ENCODE measurements around the gene ELMO2.

The ELMO2 gene

GRCh38 chr20:46333161-46333991 lies 73.0 kb downstream of the ELMO2 start:
- no peaks in the 10 kb centered on the region for H3K36me3 ChIP-seq (ENCODE audit: control insufficient read depth, insufficient read depth, low read length)
- no peak overlapping the region for H3K27ac ChIP-seq (ENCODE audit: low read length)
- WGBS (ENCODE audit: insufficient coverage, insufficient read length): no CpG with 5 or more reads among the region's 8 CpGs
- H3K4me1 ChIP-seq (ENCODE audit: control insufficient read depth, insufficient read depth, low read length): peaks cover 4% of the 10 kb centered on the region
- no peaks in the 10 kb centered on the region for H3K9me3 ChIP-seq (ENCODE audit: control insufficient read depth, insufficient read depth, low read length)
- H3K4me3 ChIP-seq (ENCODE audit: low read length): no peak overlapping the region
- H3K27me3 ChIP-seq (ENCODE audit: control insufficient read depth, insufficient read depth, low read length): no peaks in the 10 kb centered on the region
- no peak for DNase-seq (ENCODE audit: low read depth, low spot score)

GRCh38 chr20:46332373-46333160 lies 73.8 kb downstream of the ELMO2 start:
- Histone ChIP-seq H3K27me3 (ENCODE audit: control insufficient read depth, insufficient read depth, low read length) (no peaks in the 10 kb centered on the region), H3K9me3 (ENCODE audit: control insufficient read depth, insufficient read depth, low read length) (no peaks in the 10 kb centered on the region), H3K4me1 (ENCODE audit: control insufficient read depth, insufficient read depth, low read length) (peaks cover 4% of the 10 kb centered on the region), H3K36me3 (ENCODE audit: control insufficient read depth, insufficient read depth, low read length) (no peaks in the 10 kb centered on the region), H3K4me3 (ENCODE audit: low read length) (no peak overlapping the region), H3K27ac (ENCODE audit: low read length) (no peak overlapping the region)
- WGBS (ENCODE audit: insufficient coverage, insufficient read length): no CpG with 5 or more reads among the region's 12 CpGs
- no peak for DNase-seq (ENCODE audit: low read depth, low spot score)

DNA sequence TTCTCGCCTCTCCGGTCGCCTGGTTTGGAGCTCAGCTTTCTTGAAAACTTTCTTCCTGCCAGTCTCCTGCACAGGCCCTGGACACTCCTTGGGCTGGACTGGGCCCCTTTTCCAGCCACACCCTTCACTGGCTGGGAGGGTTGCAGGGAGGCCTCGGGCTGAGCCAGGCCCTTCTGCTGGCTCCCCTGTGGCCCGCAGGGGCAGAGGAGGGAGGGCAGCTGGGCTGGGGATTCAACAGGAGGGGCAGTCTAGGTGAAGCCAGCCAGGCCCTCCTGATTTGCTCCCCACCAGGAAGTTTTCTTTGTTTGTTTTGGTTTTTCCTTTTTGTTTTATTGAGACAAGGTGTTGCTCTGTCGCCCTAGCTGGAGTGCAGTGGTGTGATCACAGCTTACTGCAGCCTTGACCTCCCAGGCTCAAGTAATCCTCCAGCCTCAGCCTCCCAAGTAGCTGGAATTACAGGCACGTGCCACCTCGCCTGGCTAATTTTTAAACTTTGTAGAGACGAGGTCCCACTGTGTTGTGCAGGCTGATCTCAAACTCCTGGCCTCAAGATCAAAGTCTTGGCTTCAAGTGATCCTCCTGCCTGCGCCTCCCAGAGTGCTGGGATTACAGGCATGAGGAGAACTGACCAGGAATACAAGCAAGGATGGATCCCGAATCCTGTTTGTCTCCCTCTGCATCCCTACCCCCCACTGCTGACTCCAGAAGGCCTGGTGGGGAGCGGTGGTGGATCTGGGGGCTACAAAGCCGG lies 74.6 kb downstream of the ELMO2 start:
- DNase-seq (ENCODE audit: low read depth, low spot score): no peak
- H3K27ac ChIP-seq (ENCODE audit: low read length): no peak overlapping the region
- H3K36me3 ChIP-seq (ENCODE audit: control insufficient read depth, insufficient read depth, low read length): no peaks in the 10 kb centered on the region
- H3K4me1 ChIP-seq (ENCODE audit: control insufficient read depth, insufficient read depth, low read length): peaks cover 4% of the 10 kb centered on the region
- H3K9me3 ChIP-seq (ENCODE audit: control insufficient read depth, insufficient read depth, low read length): no peaks in the 10 kb centered on the region
- WGBS (ENCODE audit: insufficient coverage, insufficient read length): no CpG with 5 or more reads among the region's 13 CpGs
- no peak overlapping the region for H3K4me3 ChIP-seq (ENCODE audit: low read length)
- H3K27me3 ChIP-seq (ENCODE audit: control insufficient read depth, insufficient read depth, low read length): no peaks in the 10 kb centered on the region

GRCh38 chr20:46330831-46331371 lies 75.5 kb downstream of the ELMO2 start:
- H3K9me3 ChIP-seq (ENCODE audit: control insufficient read depth, insufficient read depth, low read length): no peaks in the 10 kb centered on the region
- no CpG with 5 or more reads among the region's 13 CpGs for WGBS (ENCODE audit: insufficient coverage, insufficient read length)
- peaks cover 4% of the 10 kb centered on the region for H3K4me1 ChIP-seq (ENCODE audit: control insufficient read depth, insufficient read depth, low read length)
- H3K36me3 ChIP-seq (ENCODE audit: control insufficient read depth, insufficient read depth, low read length): no peaks in the 10 kb centered on the region
- no peak for DNase-seq (ENCODE audit: low read depth, low spot score)
- no peak overlapping the region for H3K27ac ChIP-seq (ENCODE audit: low read length)
- H3K27me3 ChIP-seq (ENCODE audit: control insufficient read depth, insufficient read depth, low read length): no peaks in the 10 kb centered on the region
- no peak overlapping the region for H3K4me3 ChIP-seq (ENCODE audit: low read length)

DNA sequence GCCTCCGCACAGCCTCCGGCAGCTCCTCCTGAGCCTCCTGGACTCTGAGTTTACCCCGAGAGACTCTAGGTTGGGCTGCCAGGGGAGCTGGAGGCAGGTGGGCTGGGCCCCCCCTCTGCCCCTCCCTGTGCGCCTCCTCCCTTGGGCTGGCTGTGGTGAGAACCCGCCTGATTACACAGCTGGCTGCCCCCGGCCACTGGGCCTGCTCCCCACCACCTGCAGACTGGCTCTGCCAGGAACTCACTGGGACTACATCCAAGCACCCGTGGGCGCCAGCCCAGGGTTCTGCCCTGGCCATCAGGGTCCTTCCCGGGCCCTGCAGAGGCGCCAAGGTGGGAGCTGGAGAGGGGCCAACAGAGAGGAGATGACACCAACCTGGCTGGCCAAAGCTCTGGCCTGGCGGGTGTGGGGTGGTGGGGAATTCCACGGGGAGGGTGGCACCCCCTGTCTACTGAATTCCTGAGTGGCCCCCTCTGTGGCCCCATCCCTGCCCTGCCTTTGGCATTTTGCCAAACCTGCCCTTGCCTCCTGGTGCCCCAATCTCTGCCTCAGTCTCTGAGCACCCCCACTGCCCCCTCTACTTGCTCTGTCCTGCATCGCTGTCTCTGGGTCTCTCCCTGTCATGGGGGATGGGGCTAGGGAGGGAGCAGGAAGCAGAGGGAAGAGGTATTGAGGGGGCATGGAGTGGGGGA lies 76.2 kb downstream of the ELMO2 start:
- Histone ChIP-seq H3K9me3 (ENCODE audit: control insufficient read depth, insufficient read depth, low read length) (no peaks in the 10 kb centered on the region), H3K27me3 (ENCODE audit: control insufficient read depth, insufficient read depth, low read length) (no peaks in the 10 kb centered on the region), H3K27ac (ENCODE audit: low read length) (no peak overlapping the region), H3K36me3 (ENCODE audit: control insufficient read depth, insufficient read depth, low read length) (no peaks in the 10 kb centered on the region), H3K4me1 (ENCODE audit: control insufficient read depth, insufficient read depth, low read length) (peaks cover 4% of the 10 kb centered on the region), H3K4me3 (ENCODE audit: low read length) (no peak overlapping the region)
- WGBS (ENCODE audit: insufficient coverage, insufficient read length): no CpG with 5 or more reads among the region's 13 CpGs
- no peak for DNase-seq (ENCODE audit: low read depth, low spot score)

DNA sequence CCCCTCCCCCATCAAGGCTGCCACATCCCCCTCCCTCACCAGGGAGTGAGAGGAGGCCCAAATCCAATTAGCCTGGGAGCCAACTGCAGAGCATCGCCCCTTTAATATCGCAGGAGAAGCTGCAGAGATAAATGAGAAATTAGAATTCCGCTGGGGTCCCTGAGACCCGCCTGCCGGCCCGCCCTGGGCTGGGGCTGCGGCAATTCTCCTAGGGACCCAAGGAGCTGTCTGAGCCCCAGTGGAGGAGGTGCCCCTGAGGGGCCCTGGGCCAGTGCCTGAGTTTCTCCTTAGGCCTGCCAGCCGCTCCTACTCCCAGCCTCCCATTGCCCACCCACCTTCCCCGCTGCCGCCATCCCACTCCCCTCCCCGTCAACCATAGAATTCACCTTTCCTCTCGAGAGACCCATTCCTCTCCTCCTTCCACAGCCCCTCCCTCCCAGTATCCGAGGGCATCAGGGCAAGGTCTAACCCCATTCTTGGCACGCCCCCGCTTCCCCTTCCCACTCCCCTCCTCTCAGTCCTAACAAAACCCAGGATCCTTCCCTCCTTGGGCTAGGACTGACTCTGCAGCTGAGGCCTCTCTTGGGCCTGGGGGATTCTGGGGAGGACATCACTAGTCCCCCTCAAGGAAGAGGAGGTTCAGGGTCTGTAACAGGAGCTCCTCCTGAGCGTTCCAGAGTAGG lies 78.1 kb downstream of the ELMO2 start:
- Histone ChIP-seq H3K4me3 (ENCODE audit: low read length) (no peak overlapping the region), H3K36me3 (ENCODE audit: control insufficient read depth, insufficient read depth, low read length) (no peaks in the 10 kb centered on the region), H3K27ac (ENCODE audit: low read length) (no peak overlapping the region), H3K4me1 (ENCODE audit: control insufficient read depth, insufficient read depth, low read length) (peaks cover 4% of the 10 kb centered on the region), H3K9me3 (ENCODE audit: control insufficient read depth, insufficient read depth, low read length) (no peaks in the 10 kb centered on the region), H3K27me3 (ENCODE audit: control insufficient read depth, insufficient read depth, low read length) (no peaks in the 10 kb centered on the region)
- no CpG with 5 or more reads among the region's 16 CpGs for WGBS (ENCODE audit: insufficient coverage, insufficient read length)
- no peak for DNase-seq (ENCODE audit: low read depth, low spot score)

- no peak overlapping the region for H3K4me3 ChIP-seq (ENCODE audit: low read length)
- no peaks in the 10 kb centered on the region for H3K27me3 ChIP-seq (ENCODE audit: control insufficient read depth, insufficient read depth, low read length)
- peaks cover 4% of the 10 kb centered on the region for H3K4me1 ChIP-seq (ENCODE audit: control insufficient read depth, insufficient read depth, low read length)
- no CpG with 5 or more reads among the region's 6 CpGs for WGBS (ENCODE audit: insufficient coverage, insufficient read length)
- no peaks in the 10 kb centered on the region for H3K36me3 ChIP-seq (ENCODE audit: control insufficient read depth, insufficient read depth, low read length)
- H3K27ac ChIP-seq (ENCODE audit: low read length): no peak overlapping the region
- no peak for DNase-seq (ENCODE audit: low read depth, low spot score)
- H3K9me3 ChIP-seq (ENCODE audit: control insufficient read depth, insufficient read depth, low read length): no peaks in the 10 kb centered on the region
Observed at GRCh38 chr20:46327557-46327956, 78.9 kb downstream of the ELMO2 start.

DNA sequence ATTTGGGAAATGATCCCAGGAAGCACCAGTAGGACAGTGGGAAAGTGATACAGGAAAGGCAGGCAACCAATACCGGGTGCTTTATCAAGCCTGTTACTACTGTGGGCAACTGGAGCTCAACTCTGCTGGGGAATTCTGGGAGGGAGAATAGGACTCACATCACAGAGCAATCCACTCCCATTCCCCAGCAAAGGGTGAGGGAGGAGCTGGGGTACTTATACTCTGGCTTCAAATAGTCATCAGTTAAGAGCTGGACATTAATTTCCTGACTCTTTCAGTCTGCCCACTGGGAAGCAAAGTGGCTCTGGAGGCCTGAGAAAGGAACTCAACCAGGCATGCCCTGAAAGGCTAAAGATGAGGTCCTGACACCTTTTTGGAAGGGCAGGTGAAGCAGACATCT lies 80.6 kb downstream of the ELMO2 start:
- DNase-seq (ENCODE audit: low read depth, low spot score): no peak
- Histone ChIP-seq H3K27me3 (ENCODE audit: control insufficient read depth, insufficient read depth, low read length) (no peaks in the 10 kb centered on the region), H3K4me3 (ENCODE audit: low read length) (no peak overlapping the region), H3K27ac (ENCODE audit: low read length) (no peak overlapping the region), H3K4me1 (ENCODE audit: control insufficient read depth, insufficient read depth, low read length) (peaks cover 2% of the 10 kb centered on the region), H3K36me3 (ENCODE audit: control insufficient read depth, insufficient read depth, low read length) (no peaks in the 10 kb centered on the region), H3K9me3 (ENCODE audit: control insufficient read depth, insufficient read depth, low read length) (no peaks in the 10 kb centered on the region)
- no CpG with 5 or more reads among the region's 1 CpG for WGBS (ENCODE audit: insufficient coverage, insufficient read length)

GRCh38 chr20:46324960-46325703 lies 81.3 kb downstream of the ELMO2 start:
- no peak for DNase-seq (ENCODE audit: low read depth, low spot score)
- no CpG with 5 or more reads among the region's 6 CpGs for WGBS (ENCODE audit: insufficient coverage, insufficient read length)
- Histone ChIP-seq H3K36me3 (ENCODE audit: control insufficient read depth, insufficient read depth, low read length) (no peaks in the 10 kb centered on the region), H3K27me3 (ENCODE audit: control insufficient read depth, insufficient read depth, low read length) (no peaks in the 10 kb centered on the region), H3K4me1 (ENCODE audit: control insufficient read depth, insufficient read depth, low read length) (peaks cover 2% of the 10 kb centered on the region; the same call in 1 of the 2 replicates), H3K9me3 (ENCODE audit: control insufficient read depth, insufficient read depth, low read length) (no peaks in the 10 kb centered on the region), H3K27ac (ENCODE audit: low read length) (no peak overlapping the region), H3K4me3 (ENCODE audit: low read length) (no peak overlapping the region)
